ENCODE results near the gene VANGL2.

Gene VANGL2

GRCh38 chr1:160400223-160400645 is at the start of gene VANGL2:
VANGL2 (plus strand) TSS chr1:160400564; CDS start chr1:160415838, 15,274 bp downstream.
- peak in 2 of 3 donors; percentile 8 to 39 for DNase-seq (ENCODE audit: low read depth in 3 of 3, low spot score in 1 of 3)

GRCh38 chr1:160351629-160352028 is 48.7 kb upstream of the VANGL2 start:
- DNase-seq (ENCODE audit: low read depth in 3 of 3, low spot score in 1 of 3) = no peak

- no peak for DNase-seq (ENCODE audit: low read depth in 3 of 3, low spot score in 1 of 3)
Observed at GRCh38 chr1:160352555-160352954, 47.8 kb upstream of the VANGL2 start.

DNA sequence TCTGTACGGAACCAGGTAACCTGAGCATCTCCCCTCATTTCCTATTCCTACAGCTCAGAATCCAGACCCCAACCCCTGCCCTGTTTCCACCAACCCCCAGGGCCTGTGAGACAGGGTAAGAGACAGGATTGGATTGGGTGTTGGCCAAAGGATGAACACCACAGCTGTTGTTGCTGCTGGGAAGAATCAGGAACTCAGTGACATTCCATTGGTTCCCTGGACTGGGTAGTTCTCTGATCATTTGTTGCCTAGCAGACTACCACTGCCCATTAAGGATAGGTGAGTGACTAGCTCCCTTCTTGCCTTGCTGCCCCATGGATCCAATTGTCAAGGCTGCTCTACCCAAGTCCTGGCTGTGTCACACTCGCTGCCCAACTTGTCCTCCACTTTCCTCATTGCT is 47.1 kb upstream of the VANGL2 start:
- DNase-seq (ENCODE audit: low read depth in 3 of 3, low spot score in 1 of 3) = no peak

GRCh38 chr1:160354388-160354985 is 45.9 kb upstream of the VANGL2 start:
- no peak for DNase-seq (ENCODE audit: low read depth in 3 of 3, low spot score in 1 of 3)

- no peak for DNase-seq (ENCODE audit: low read depth in 3 of 3, low spot score in 1 of 3)
Observed at GRCh38 chr1:160357286-160358002, 42.9 kb upstream of the VANGL2 start.

- no peak for DNase-seq (ENCODE audit: low read depth in 3 of 3, low spot score in 1 of 3)
Observed at GRCh38 chr1:160358073-160358472, 42.3 kb upstream of the VANGL2 start.

- DNase-seq (ENCODE audit: low read depth in 3 of 3, low spot score in 1 of 3) = no peak
Observed at GRCh38 chr1:160359559-160360226, 40.7 kb upstream of the VANGL2 start.

DNA sequence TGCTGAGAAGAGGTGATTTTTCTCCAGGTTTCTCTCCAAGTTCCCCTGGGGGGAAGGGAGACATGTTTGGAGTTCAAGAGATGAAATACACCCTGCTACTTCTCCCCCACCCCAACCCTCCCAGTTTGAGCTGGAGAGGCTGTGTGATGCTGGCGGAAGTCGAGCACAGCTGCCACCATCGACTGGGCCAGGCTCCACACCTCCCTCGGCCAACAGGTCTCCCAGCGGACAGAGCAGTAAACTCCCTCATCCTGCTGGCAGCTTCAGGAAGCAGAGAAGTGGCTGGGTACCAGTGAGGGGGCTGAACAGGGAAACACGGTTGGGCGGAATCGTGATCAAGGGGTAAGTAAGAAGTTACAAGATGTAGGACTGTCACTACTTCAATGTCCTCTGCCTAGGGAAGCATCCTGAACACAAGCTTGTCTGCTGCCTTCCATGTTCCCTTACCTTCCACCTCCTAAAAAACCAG is 40.1 kb upstream of the VANGL2 start:
- no peak for DNase-seq (ENCODE audit: low read depth in 3 of 3, low spot score in 1 of 3)

GRCh38 chr1:160361199-160361598 is 39.2 kb upstream of the VANGL2 start:
- no peak for DNase-seq (ENCODE audit: low read depth in 3 of 3, low spot score in 1 of 3)

DNA sequence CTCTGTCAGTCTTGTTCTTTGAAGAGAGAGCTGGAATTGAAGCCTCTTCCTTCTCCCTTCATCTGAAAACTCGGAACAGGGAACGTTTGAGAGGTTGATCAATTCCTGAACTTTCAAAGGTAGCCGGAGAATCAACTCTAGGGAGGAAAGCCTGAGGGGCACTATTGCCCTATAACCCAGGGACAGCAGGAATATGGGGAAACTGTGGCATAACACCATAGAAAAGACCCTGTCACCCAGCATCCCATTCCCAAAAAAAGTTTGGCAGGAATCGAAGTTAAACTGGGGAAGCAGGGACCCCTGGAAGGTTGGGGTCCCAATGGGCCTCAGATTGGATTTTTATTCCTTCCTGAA is 38.6 kb upstream of the VANGL2 start:
- no peak for DNase-seq (ENCODE audit: low read depth in 3 of 3, low spot score in 1 of 3)

GRCh38 chr1:160362168-160362957 is 38.0 kb upstream of the VANGL2 start:
- no peak for DNase-seq (ENCODE audit: low read depth in 3 of 3, low spot score in 1 of 3)

DNA sequence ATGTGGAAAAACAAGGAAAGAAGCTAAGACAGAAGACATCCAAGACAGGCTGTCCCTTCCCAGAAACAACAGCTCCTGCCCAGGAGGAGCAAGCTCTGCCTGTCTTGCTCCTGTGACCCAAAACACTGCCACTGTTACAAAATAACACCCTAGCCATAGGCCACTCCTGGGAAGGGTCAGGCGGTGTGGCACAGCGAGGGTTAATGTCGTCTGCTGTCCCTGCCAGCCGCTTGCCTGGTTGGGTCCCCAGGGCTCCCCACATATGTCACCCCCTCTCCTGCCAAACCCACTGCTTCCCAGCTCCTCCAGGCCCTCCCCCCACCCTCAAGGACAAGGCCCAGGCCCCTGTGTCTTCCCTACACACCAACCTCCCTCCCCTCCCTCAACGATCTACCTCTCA is 37.4 kb upstream of the VANGL2 start:
- no peak for DNase-seq (ENCODE audit: low read depth in 3 of 3, low spot score in 1 of 3)

- DNase-seq (ENCODE audit: low read depth in 3 of 3, low spot score in 1 of 3) = no peak
Observed at GRCh38 chr1:160363951-160364735, 36.2 kb upstream of the VANGL2 start.

GRCh38 chr1:160365325-160365724 is 35.0 kb upstream of the VANGL2 start:
- DNase-seq (ENCODE audit: low read depth in 3 of 3, low spot score in 1 of 3) = no peak

- no peak for DNase-seq (ENCODE audit: low read depth in 3 of 3, low spot score in 1 of 3)
Observed at GRCh38 chr1:160366731-160367515, 33.4 kb upstream of the VANGL2 start, which contains the start of gene NHLH1. NHLH1 (plus strand) TSS chr1:160367071; CDS start chr1:160370732, 3,661 bp downstream.

DNA sequence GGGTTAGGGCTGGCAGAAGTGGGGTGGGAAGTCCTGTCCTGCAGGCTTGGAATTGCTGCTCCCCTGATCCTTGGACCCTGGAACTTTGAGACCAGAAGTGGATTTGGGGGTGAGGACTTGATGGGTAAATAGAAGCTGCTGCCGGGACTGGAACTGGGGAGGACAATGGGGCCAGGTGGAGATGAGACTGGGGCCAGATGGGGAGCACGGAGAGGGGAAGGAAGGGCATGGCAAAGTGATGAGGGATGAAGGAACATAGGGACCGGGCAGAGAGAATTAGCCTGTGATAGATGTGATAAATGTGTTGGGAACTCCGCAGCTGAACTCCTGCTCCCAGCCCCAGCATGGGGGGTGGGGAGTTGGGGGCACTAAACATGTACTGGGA is 32.9 kb upstream of the VANGL2 start:
- DNase-seq (ENCODE audit: low read depth in 3 of 3, low spot score in 1 of 3) = no peak

DNA sequence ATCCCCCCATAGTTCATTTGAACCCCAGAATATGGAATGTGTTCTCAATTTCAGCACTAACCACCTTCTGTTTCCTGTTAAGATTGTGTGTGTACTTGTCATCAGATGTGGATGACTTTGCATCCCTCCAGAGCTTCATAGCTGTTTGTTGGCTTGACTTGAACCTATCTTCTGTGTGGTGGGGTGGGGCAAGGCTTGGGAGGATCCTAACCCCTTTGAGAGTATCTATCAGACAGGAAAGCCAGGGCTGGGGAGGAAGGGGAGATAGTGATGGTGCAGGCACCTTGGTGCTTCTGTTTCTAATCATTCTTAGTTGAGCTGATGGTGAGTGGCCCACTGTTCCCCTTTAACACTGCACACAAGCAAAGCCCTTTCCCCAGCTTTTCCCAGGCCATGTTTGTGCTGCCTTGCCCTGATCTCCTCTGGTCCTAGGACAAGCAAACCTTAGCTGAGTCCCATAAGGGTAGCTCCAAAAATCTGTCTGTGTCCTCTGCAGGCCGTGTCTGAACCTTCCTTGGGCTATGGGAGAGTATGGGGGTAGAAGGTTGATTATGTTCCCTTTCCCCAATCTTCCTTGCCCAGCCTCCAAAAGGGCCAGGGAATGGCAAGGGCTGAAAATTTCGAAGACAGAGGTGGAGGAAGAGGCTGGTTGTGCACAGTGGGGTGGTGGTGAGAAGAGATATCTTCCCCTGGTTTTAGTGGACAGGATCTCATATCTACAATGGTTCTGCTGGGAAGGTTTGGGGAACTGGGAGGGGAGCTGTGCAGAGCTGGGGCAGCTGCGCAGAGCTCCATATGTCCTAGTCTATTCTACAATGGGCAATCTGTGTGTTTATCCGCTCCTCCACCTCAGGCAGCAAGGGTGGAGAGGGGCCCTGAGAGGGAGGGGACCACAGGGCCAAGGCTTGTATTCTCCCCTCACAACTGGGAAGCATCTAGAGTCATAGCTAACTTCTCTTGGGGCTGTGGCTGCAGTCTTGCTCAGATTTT is 32.1 kb upstream of the VANGL2 start:
- DNase-seq (ENCODE audit: low read depth in 3 of 3, low spot score in 1 of 3) = no peak

DNA sequence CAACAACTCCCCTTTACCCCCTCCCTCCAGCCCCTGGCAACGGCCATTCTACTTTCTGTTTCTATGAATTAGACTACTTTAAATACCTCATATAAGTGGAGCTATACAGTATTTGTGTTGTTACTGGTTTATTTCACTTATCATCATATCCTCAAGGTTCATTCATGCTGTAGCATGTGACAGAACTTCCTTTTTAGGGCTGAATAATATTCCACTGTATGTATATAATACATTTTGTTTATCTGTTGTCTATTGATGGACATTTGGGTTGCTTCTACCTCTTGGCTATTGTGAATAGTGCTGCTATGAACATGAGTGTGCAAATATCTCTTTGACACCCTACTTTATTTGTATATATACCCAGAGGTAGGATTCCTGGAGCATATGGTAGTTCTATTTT is 31.3 kb upstream of the VANGL2 start:
- DNase-seq (ENCODE audit: low read depth in 3 of 3, low spot score in 1 of 3) = no peak

All from stimulated activated CD4-positive, alpha-beta T cell treated with anti-CD3 and anti-CD28 coated beads, TNF-alpha, amount 100 ng/mL, for 1 hour (primary cell).